ENCODE data around the gene SLC9A7.

Gene SLC9A7

DNA sequence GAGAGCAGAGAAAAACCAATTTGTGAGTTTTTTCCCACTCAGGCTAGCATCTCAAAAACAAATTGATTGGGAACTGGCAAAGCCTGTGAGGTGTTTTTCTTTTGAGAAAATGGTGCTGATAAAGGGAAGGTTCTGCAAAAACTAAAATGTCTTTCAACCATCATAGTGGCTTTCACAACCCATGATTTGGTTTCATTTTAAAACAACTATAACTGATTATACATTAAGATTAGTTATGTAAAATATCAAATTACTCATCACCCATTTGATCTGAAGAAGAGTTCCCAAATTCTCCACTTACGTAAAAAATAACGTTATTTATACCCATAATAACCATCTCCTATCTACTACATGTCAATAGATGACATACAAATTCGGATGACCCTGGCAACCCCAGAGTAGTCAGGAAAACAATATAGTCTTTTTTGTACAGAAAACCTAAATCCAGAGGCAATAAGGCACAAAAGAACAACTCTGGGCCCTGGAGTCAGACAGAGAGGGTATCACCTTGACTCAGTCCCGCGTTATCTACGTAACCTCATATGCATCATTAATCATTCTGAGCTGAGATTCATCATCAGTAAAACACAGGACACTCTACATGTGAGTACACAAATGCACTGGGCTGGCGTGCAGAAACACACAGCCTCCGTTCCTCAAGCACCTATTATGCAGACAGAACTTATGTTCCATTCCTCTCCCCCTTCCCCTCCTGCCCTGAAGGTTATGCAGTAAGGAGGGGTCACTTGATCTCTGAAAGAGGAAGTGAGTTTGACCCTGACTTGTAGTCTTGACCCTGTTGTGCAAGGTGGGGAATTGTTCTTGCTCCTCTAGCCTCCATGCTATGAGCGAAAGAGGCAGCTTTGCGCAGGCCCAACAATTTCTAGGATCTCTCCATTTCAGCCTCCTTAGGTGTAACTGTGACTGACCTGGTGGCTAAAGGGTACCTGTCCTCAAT, 82.2 kb downstream of the SLC9A7 start:
- TF ChIP-seq, protein P1, sequence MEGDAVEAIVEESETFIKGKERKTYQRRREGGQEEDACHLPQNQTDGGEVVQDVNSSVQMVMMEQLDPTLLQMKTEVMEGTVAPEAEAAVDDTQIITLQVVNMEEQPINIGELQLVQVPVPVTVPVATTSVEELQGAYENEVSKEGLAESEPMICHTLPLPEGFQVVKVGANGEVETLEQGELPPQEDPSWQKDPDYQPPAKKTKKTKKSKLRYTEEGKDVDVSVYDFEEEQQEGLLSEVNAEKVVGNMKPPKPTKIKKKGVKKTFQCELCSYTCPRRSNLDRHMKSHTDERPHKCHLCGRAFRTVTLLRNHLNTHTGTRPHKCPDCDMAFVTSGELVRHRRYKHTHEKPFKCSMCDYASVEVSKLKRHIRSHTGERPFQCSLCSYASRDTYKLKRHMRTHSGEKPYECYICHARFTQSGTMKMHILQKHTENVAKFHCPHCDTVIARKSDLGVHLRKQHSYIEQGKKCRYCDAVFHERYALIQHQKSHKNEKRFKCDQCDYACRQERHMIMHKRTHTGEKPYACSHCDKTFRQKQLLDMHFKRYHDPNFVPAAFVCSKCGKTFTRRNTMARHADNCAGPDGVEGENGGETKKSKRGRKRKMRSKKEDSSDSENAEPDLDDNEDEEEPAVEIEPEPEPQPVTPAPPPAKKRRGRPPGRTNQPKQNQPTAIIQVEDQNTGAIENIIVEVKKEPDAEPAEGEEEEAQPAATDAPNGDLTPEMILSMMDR (IDR thresholded peaks at IDR 0.05), result no peak

DNA sequence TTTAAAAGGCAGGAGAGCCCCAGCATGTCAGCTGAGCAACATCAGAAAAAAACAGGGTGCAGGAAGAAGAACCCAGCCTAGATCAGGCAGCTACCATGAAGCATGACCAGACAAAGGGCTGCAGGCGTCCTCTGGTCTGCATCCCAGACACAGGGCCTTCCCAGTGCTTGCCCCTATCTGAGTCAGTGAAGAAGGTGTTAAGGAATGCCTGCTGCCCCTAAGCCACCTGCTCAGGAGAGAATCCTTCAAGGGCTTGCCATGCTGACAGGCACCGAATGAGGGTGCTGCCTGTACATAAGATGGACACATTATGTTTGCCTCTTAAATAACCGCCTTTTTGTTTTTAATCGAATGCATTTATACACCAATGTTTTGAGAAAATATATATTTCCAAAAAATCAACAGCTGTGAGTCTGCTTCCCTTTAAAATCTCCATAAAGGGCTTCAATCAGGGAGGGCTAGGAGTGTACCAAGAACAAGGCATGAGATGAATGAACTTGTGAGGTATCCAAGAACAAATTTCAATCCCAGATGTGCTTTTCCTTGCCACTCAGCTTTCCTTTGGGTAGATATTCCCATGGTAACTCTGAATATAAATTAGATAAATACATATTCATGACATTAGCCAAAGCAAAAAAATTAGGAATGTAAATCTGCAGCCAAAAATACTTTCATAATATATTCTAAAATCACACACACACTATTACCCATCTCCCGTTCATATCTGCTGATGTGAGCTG, 85.1 kb downstream of the SLC9A7 start:
- TF ChIP-seq, protein P1 (IDR thresholded peaks at IDR 0.05), result no peak

DNA sequence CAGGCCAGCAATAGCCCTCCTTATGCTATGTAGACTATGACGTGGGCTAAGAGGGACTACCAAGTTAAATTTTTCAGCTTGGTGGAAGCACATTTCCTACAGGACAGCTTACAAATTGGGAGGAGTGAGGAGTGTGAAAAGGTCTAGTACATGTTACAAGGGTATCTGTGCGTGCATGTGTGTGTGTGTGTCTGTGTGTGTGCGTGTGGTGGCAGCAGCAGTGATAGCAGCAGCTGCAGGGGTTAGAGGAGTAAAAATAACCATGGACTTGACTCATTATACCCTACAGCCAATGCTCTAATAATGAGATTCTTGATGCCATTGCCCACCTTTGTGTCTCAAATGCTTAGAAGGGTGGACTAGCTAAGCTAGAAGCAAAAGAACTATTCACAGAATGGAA, 88.6 kb downstream of the SLC9A7 start:
- TF ChIP-seq, protein P1 (IDR thresholded peaks at IDR 0.05), result no peak

DNA sequence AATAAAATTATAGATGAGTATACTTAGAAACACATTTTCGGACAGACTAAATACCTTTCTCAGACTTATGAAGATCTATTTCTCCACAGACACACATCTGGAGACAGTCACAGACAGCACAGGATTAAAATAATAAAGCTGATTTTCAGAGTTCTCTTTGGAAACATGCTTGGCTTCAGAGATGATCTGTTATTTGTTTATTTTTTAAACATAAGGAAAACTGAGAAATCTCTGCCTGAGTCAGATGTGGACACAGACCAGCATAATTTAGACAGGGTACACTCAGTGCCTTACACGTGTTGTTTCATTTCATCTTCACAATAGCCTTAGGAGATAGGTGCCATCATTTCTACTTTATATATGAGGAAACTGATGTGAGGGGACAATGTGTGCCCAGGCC, 92.1 kb downstream of the SLC9A7 start:
- TF ChIP-seq, protein P1 (IDR thresholded peaks at IDR 0.05), result no peak

DNA sequence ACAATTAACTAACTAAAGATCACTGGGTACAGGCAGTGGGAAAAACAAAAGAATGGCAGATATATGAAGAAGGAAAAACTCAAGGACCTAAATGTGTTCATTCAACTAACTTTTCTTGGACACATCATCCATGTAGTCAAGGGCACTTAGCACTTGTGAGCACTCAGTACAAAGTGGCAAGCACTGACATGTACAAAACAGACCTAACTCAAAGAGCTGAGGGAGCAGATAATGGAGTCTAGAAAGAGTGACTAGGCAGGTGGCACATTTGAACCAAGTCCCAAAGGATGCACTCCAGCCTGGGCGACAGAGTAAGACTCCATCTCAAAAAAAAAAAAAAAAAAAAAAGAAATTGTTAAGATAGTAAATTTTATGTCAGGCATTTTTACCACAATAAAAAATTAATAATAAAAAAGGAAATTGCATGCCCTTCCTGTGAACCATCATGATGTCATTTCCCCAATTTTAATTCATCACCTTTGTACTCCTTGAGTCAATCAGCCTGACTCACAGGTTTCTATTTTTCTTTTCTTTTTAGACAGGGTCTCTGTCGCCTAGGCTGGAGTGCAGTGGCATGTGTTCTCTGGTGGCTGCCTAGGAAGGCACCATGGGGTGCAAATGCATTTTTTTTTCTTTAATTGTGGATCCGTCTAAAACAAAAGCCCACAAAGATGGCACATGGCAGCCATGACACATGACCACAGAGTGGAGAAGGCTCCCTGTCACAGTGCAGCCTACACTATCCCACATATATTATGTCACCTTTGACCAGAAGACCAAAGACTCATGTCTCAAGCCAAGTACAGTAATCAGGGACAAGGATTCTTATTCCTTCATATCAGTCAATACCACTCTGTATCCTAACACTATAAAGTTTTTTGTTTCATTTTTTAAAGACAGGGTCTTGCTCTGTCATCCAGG, 93.4 kb downstream of the SLC9A7 start:
- TF ChIP-seq, protein P1 (IDR thresholded peaks at IDR 0.05), result no peak

DNA sequence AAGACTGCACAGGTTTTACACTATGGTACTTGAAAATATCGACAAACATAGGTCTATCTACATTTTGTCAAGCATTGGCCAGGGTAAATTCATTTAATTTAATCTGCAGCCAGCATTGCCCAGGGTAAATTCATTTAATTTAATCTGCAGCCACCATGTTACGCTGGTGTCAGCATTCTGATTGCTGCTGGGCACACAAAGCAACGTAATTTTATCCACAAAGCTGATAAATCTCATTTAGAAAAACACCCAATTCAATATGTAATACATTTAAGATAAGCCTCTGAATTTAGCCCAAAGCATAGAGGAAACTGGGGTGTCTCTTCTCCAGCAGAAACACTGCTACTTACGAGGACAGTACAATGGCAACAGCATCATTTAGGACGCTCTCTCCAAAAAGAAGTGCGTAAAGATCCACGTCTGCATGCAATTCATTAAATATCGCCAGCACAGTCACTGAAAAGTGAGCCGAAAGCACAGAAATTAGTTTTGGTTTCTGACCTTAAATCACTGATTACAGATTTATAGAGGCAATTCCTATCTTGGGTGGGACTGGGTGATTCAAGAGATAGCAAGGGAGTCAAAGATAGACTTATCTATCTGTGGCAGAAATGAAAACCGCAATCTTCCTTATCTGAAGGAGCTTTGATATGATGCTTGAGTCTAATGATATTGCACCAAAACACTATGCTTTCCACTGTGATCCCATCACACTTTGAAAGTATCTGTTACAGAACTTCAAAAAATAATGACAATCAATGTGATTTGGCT, 96.5 kb downstream of the SLC9A7 start:
- TF ChIP-seq, protein P1 (IDR thresholded peaks at IDR 0.05), result no peak

All from LNCAP (cell line).